Dermis microvascular lymphatic vessel endothelial cell (primary cell): ENCODE measurements around the gene RAB11FIP3. TPM values are rescaled to one million over a fixed set of nuclear protein-coding genes. Genes with fewer than 3 reads are reported as not detected.
A peak's percentile ranks its signal among the peaks of the same experiment; 100 is the strongest.
"Not testable (repeated sequence)": the region's sequence is repeated elsewhere in the genome, so short reads cannot be mapped to it uniquely, and the experiment has no call there.

Experiments
- DNase-seq, 2 donors: peaks; one replicate each; pipeline versions ENCODE4 v3.0.0 to v3.0.0-alpha.2; 2010; ENCODE audit warnings: low read depth in 2 of 2
- total RNA-seq: library from RNA; depleted of rRNA; stranded (reverse); fragments of >200 nt; gene quantifications from 2 replicates; pipeline ENCODE4 v1.2.1, GENCODE V29; 2014

Gene RAB11FIP3
- total RNA-seq, 1 donor from 2014 or later = 19.0 TPM

GRCh38 chr16:392450-393030, 32.9 kb upstream of the RAB11FIP3 start:
- DNase-seq = no peak

GRCh38 chr16:396199-396598, 29.2 kb upstream of the RAB11FIP3 start:
- DNase-seq = no peak

GRCh38 chr16:396605-397004, 28.8 kb upstream of the RAB11FIP3 start:
- DNase-seq = peak in 1 of 2 donors; percentile 63

- DNase-seq = peak in 1 of 2 donors; percentile 56
Observed at GRCh38 chr16:397135-397661, 28.3 kb upstream of the RAB11FIP3 start, which contains the start of gene NME4. Gene NME4, plus strand, starts transcription at chr16:397199. Its CDS starts 24 bp downstream, at chr16:397223.

GRCh38 chr16:397736-398332, 27.6 kb upstream of the RAB11FIP3 start:
- DNase-seq = peak; percentile 17 to 73

- DNase-seq = no peak
Observed at GRCh38 chr16:398561-399339, 26.7 kb upstream of the RAB11FIP3 start.

GRCh38 chr16:399340-400019, 26.0 kb upstream of the RAB11FIP3 start:
- DNase-seq = no peak

GRCh38 chr16:400061-400591, 25.3 kb upstream of the RAB11FIP3 start:
- DNase-seq = no peak

- peak; percentile 68 to 94 for DNase-seq
Observed at GRCh38 chr16:401468-402348, 23.7 kb upstream of the RAB11FIP3 start, which contains the start of gene DECR2. Gene DECR2, plus strand, starts transcription at chr16:401885. Its CDS starts 79 bp downstream, at chr16:401964.

- no peak for DNase-seq
Observed at GRCh38 chr16:404971-405486, 20.4 kb upstream of the RAB11FIP3 start.

GRCh38 chr16:405548-406506, 19.6 kb upstream of the RAB11FIP3 start:
- DNase-seq = no peak

- DNase-seq = no peak
Observed at GRCh38 chr16:407253-407652, 18.2 kb upstream of the RAB11FIP3 start.

- DNase-seq = no peak
Observed at GRCh38 chr16:410516-411178, 14.8 kb upstream of the RAB11FIP3 start.

- DNase-seq = no peak
Observed at GRCh38 chr16:411576-412265, 13.7 kb upstream of the RAB11FIP3 start.

GRCh38 chr16:414395-415169, 10.9 kb upstream of the RAB11FIP3 start:
- DNase-seq = no peak

GRCh38 chr16:415170-415498, 10.3 kb upstream of the RAB11FIP3 start:
- not testable (repeated sequence) for DNase-seq

GRCh38 chr16:422179-422578, 3.3 kb upstream of the RAB11FIP3 start:
- DNase-seq = not testable (repeated sequence)
